ENCODE data around the gene FANCG. TPM values are rescaled to one million over a fixed set of nuclear protein-coding genes. Genes with fewer than 3 reads are reported as not detected.

Gene FANCG
- total and polyA plus RNA-seq, 9 donors: 23.1 to 34.5 (median 30.9) TPM

DNA sequence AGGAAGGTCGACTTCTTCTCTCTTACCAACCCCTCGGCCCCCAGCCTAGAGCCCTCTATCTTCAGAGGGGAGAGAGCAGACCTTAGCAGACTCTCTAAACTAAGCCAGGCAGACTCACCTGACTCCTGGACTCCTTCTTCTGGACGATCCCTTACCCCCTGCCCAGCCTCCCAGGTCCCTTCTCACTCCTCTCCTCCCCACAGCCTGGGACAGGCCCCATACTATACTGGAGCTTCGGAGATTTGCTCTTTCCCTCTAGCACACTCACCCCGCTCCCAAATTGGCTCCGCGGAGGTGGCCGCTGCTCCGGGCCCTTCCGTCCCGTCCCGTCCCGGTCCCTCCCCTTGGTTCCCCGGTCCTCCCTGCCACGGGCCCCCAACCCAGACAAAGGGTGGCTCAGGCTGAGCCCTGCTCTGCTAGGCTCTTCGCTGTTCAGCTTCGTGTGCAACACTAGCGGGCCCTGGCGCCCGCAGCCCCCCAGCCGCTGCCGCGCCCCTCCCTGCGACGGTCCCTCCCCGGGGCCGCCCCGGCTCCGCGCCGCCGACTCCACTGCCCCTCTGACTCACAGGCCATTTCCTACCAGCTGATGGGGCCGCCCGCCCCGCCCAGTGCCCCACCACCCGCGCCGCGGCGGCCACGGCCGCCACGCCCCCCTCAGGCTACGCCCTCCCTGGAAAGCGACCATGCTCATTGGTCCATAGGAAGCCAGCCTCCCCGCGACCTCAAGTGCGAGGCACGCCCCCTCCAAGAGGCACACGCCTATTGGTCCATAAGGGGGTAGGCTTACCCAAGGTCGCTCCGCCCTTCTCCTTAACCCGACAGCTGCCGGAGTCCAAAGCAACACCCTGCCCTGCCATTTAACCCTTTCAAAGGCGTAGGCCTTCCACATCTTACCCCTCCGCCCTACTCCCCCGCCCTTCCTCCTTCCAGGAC lies 31.5 kb upstream of the FANCG start:
- H3K4me1 ChIP-seq (ENCODE audit: control insufficient read depth, insufficient read depth, low read length): peaks cover 42% of the 10 kb centered on the region
- H3K27ac ChIP-seq (ENCODE audit: low read length): peak overlapping the region; percentile 95
- H3K4me3 ChIP-seq (ENCODE audit: low read length): peak overlapping the region; percentile 92
- DNase-seq: peak; percentile 99
- H3K27me3 ChIP-seq (ENCODE audit: control insufficient read depth, insufficient read depth, low read length): no peaks in the 10 kb centered on the region
- peaks cover 29% of the 10 kb centered on the region for H3K36me3 ChIP-seq (ENCODE audit: control insufficient read depth, insufficient read depth, low read length)
- H3K9me3 ChIP-seq (replicated peaks; ENCODE audit: control insufficient read depth, low read depth, low read length): no peaks in the 10 kb centered on the region
- under 1% methylated on average over 57 of the region's 57 CpGs for WGBS (ENCODE audit: insufficient coverage)

DNA sequence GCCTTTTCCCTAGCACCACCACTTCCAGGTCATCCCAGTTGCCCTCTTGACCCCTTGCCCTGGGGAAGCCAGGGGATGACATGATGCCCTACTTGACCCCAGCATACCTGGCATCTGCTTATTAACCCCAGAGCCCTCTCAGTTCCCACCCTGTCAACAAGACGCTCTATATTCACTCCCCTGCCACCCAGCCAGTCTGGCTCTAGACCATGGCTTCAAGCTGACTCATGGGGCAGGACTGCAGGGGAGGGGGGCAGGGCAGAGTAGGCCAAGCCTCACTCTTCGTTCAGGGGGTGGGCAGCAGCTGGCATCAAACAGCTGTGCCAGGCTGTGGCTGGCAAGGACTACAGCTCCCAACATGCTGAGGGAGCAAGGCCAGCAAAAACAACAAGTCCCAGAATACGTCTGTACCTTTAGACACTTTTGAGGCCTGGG lies 30.6 kb upstream of the FANCG start:
- H3K27me3 ChIP-seq (ENCODE audit: control insufficient read depth, insufficient read depth, low read length): no peaks in the 10 kb centered on the region
- 0% methylated on average over 1 of the region's 3 CpGs for WGBS (ENCODE audit: insufficient coverage)
- H3K4me3 ChIP-seq (ENCODE audit: low read length): peak overlapping the region; percentile 92
- peak; percentile 74 for DNase-seq
- peaks cover 39% of the 10 kb centered on the region for H3K36me3 ChIP-seq (ENCODE audit: control insufficient read depth, insufficient read depth, low read length)
- peak overlapping the region; percentile 95 for H3K27ac ChIP-seq (ENCODE audit: low read length)
- peaks cover 39% of the 10 kb centered on the region for H3K4me1 ChIP-seq (ENCODE audit: control insufficient read depth, insufficient read depth, low read length)
- H3K9me3 ChIP-seq (replicated peaks; ENCODE audit: control insufficient read depth, low read depth, low read length): no peaks in the 10 kb centered on the region

GRCh38 chr9:35108946-35109575 lies 29.3 kb upstream of the FANCG start:
- DNase-seq: no peak
- Histone ChIP-seq H3K4me1 (ENCODE audit: control insufficient read depth, insufficient read depth, low read length) (peaks cover 28% of the 10 kb centered on the region), H3K4me3 (ENCODE audit: low read length) (no peak overlapping the region), H3K27me3 (ENCODE audit: control insufficient read depth, insufficient read depth, low read length) (no peaks in the 10 kb centered on the region), H3K36me3 (ENCODE audit: control insufficient read depth, insufficient read depth, low read length) (peaks cover 51% of the 10 kb centered on the region), H3K27ac (ENCODE audit: low read length) (no peak overlapping the region), H3K9me3 (replicated peaks; ENCODE audit: control insufficient read depth, low read depth, low read length) (no peaks in the 10 kb centered on the region)
- WGBS (ENCODE audit: insufficient coverage): 59% methylated on average over 3 of the region's 8 CpGs

- no peak overlapping the region for H3K4me3 ChIP-seq (ENCODE audit: low read length)
- peaks cover 51% of the 10 kb centered on the region for H3K36me3 ChIP-seq (ENCODE audit: control insufficient read depth, insufficient read depth, low read length)
- H3K9me3 ChIP-seq (replicated peaks; ENCODE audit: control insufficient read depth, low read depth, low read length): no peaks in the 10 kb centered on the region
- H3K4me1 ChIP-seq (ENCODE audit: control insufficient read depth, insufficient read depth, low read length): peaks cover 28% of the 10 kb centered on the region
- WGBS (ENCODE audit: insufficient coverage): 87% methylated on average over 4 of the region's 6 CpGs
- no peak overlapping the region for H3K27ac ChIP-seq (ENCODE audit: low read length)
- H3K27me3 ChIP-seq (ENCODE audit: control insufficient read depth, insufficient read depth, low read length): no peaks in the 10 kb centered on the region
- DNase-seq: no peak
These were observed 28.7 kb upstream of the FANCG start for GRCh38 chr9:35108461-35108860.

GRCh38 chr9:35107297-35108290 lies 27.9 kb upstream of the FANCG start:
- Histone ChIP-seq H3K27ac (ENCODE audit: low read length) (no peak overlapping the region), H3K4me1 (ENCODE audit: control insufficient read depth, insufficient read depth, low read length) (peaks cover 31% of the 10 kb centered on the region), H3K9me3 (replicated peaks; ENCODE audit: control insufficient read depth, low read depth, low read length) (no peaks in the 10 kb centered on the region), H3K4me3 (ENCODE audit: low read length) (no peak overlapping the region), H3K36me3 (ENCODE audit: control insufficient read depth, insufficient read depth, low read length) (peaks cover 51% of the 10 kb centered on the region), H3K27me3 (ENCODE audit: control insufficient read depth, insufficient read depth, low read length) (no peaks in the 10 kb centered on the region)
- DNase-seq: no peak
- 79% methylated on average over 10 of the region's 18 CpGs for WGBS (ENCODE audit: insufficient coverage)

DNA sequence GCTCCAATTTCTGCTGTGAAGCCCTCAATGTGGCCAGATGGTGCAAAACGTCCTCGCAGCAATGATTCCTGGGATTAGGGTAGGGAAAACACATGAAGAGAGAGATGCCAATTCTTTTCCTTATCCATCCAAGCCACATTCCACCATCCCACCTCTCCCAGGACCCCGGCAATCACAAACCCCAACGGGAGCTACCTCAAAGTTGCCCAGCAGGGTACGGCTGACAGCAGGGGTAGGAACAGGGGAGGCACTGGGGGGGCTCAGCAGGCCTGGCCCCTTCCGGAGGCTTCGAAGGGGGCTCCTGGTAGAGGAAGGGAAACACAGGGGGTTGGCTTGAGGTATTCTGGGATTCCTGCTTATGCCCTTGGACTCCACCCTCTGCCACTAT lies 26.6 kb upstream of the FANCG start:
- 100% methylated on average over 1 of the region's 7 CpGs for WGBS (ENCODE audit: insufficient coverage)
- Histone ChIP-seq H3K27me3 (ENCODE audit: control insufficient read depth, insufficient read depth, low read length) (no peaks in the 10 kb centered on the region), H3K4me3 (ENCODE audit: low read length) (no peak overlapping the region), H3K4me1 (ENCODE audit: control insufficient read depth, insufficient read depth, low read length) (peaks cover 32% of the 10 kb centered on the region), H3K27ac (ENCODE audit: low read length) (no peak overlapping the region), H3K36me3 (ENCODE audit: control insufficient read depth, insufficient read depth, low read length) (peaks cover 59% of the 10 kb centered on the region), H3K9me3 (replicated peaks; ENCODE audit: control insufficient read depth, low read depth, low read length) (no peaks in the 10 kb centered on the region)
- no peak for DNase-seq

GRCh38 chr9:35105571-35106342 lies 26.0 kb upstream of the FANCG start:
- Histone ChIP-seq H3K9me3 (replicated peaks; ENCODE audit: control insufficient read depth, low read depth, low read length) (no peaks in the 10 kb centered on the region), H3K4me1 (ENCODE audit: control insufficient read depth, insufficient read depth, low read length) (peaks cover 27% of the 10 kb centered on the region), H3K36me3 (ENCODE audit: control insufficient read depth, insufficient read depth, low read length) (peaks cover 64% of the 10 kb centered on the region), H3K4me3 (ENCODE audit: low read length) (no peak overlapping the region), H3K27ac (ENCODE audit: low read length) (no peak overlapping the region), H3K27me3 (ENCODE audit: control insufficient read depth, insufficient read depth, low read length) (no peaks in the 10 kb centered on the region)
- no peak for DNase-seq
- 91% methylated on average over 5 of the region's 13 CpGs for WGBS (ENCODE audit: insufficient coverage)

DNA sequence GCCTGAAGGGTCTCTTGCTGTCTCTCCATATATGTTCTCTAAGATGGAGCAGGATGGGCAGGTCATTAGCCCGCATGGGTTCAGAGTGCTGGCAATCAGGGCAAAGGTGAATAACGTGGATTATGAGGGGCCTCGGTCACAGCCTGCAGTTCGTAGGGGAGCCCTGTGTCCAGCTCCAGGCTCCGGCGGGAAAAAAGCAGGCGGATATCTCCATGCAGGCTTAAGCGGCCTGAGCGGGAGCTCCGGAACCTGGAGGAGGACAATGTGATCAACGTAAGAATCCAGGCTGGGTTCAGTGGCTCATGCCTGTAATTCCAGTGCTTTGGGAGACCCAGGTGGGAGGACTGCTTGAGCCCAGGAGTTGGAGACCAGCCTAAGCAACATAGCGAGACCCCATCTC lies 25.4 kb upstream of the FANCG start:
- no peak overlapping the region for H3K27ac ChIP-seq (ENCODE audit: low read length)

DNA sequence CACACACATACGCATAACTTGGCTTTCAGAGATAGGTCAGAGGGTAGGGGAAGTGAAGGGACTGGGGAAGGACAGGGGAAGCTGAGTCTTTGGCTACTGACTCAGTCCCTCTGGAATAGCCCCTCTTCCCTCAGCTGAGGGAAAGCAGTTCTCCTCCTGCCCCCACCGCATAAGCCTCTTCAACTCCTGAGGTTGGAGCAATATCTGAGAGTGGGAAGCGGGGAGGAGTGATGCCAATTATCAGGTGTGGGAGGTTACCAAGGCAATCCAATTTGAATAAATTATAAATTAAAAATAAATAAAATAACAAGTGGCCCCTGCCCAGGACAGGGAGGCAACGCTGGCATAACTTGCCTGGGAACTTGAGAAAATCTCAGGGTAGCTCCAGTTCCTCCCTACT lies 24.8 kb upstream of the FANCG start:
- H3K27ac ChIP-seq (ENCODE audit: low read length): no peak overlapping the region
- DNase-seq: no peak
- no peaks in the 10 kb centered on the region for H3K27me3 ChIP-seq (ENCODE audit: control insufficient read depth, insufficient read depth, low read length)
- H3K4me3 ChIP-seq (ENCODE audit: low read length): no peak overlapping the region
- H3K4me1 ChIP-seq (ENCODE audit: control insufficient read depth, insufficient read depth, low read length): peaks cover 19% of the 10 kb centered on the region
- no peaks in the 10 kb centered on the region for H3K9me3 ChIP-seq (replicated peaks; ENCODE audit: control insufficient read depth, low read depth, low read length)
- WGBS (ENCODE audit: insufficient coverage): no CpG with 5 or more reads among the region's 4 CpGs
- peaks cover 75% of the 10 kb centered on the region for H3K36me3 ChIP-seq (ENCODE audit: control insufficient read depth, insufficient read depth, low read length)

More for the DNA sequence above, 25.4 kb upstream of the FANCG start:
- peaks cover 21% of the 10 kb centered on the region for H3K4me1 ChIP-seq (ENCODE audit: control insufficient read depth, insufficient read depth, low read length)
- H3K9me3 ChIP-seq (replicated peaks; ENCODE audit: control insufficient read depth, low read depth, low read length): no peaks in the 10 kb centered on the region
- WGBS (ENCODE audit: insufficient coverage): 85% methylated on average over 8 of the region's 12 CpGs
- no peak for DNase-seq
- H3K36me3 ChIP-seq (ENCODE audit: control insufficient read depth, insufficient read depth, low read length): peaks cover 70% of the 10 kb centered on the region
- H3K27me3 ChIP-seq (ENCODE audit: control insufficient read depth, insufficient read depth, low read length): no peaks in the 10 kb centered on the region
- H3K4me3 ChIP-seq (ENCODE audit: low read length): no peak overlapping the region
